H9 (cell line): Measurements from ENCODE around the gene TYRP1. TPM values are rescaled to one million over a fixed set of nuclear protein-coding genes. Genes with fewer than 3 reads are reported as not detected.

Experiments used
- DNase-seq: peaks from one replicate; pipeline ENCODE4 v3.0.0-alpha.2; 2017
- H2AFZ ChIP-seq: one replicate; pipeline ENCODE4 v1.6.1; 2013; ENCODE audit warnings: mild to moderate bottlenecking, low read length, control low read depth, moderate library complexity
- H2AK5ac ChIP-seq: 2 replicates; pipeline ENCODE4 v1.6.1; 2013; ENCODE audit warnings: low read length, control low read depth, mixed read lengths; ENCODE audit not compliant: insufficient read length
- H2BK120ac ChIP-seq: one replicate; pipeline ENCODE4 v1.6.1; 2013; ENCODE audit warnings: low read depth, mild to moderate bottlenecking, low read length, control low read depth, inconsistent platforms; ENCODE audit not compliant: poor library complexity, severe bottlenecking
- H2BK12ac ChIP-seq: 2 replicates; pipeline ENCODE4 v1.6.1; 2013; ENCODE audit warnings: low read length, control low read depth, mixed read lengths, low read depth; ENCODE audit not compliant: insufficient read length
- H2BK15ac ChIP-seq: 2 replicates; pipeline ENCODE4 v1.6.1; 2013; ENCODE audit warnings: low read depth, low read length, control low read depth
- H2BK20ac ChIP-seq: one replicate; pipeline ENCODE4 v1.6.1; 2013; ENCODE audit warnings: low read depth, mild to moderate bottlenecking, low read length, control low read depth, inconsistent platforms; ENCODE audit not compliant: poor library complexity, severe bottlenecking
- H2BK5ac ChIP-seq: 2 replicates; pipeline ENCODE4 v1.6.1; 2013; ENCODE audit warnings: low read length, control low read depth, mixed read lengths; ENCODE audit not compliant: insufficient read length
- H3K14ac ChIP-seq: 2 replicates; pipeline ENCODE4 v1.6.1; 2013; ENCODE audit warnings: low read length, control low read depth; ENCODE audit not compliant: insufficient read depth
- H3K18ac ChIP-seq: 2 replicates; pipeline ENCODE4 v1.6.1; 2013; ENCODE audit warnings: low read depth, mild to moderate bottlenecking, mixed read lengths, low read length, control low read depth; ENCODE audit not compliant: insufficient read length
- H3K23ac ChIP-seq: 2 replicates; pipeline ENCODE4 v1.6.1; 2013; ENCODE audit warnings: low read length, control low read depth, mixed read lengths, low read depth; ENCODE audit not compliant: insufficient read length
- H3K23me2 ChIP-seq: 2 replicates; pipeline ENCODE4 v1.6.1; 2013; ENCODE audit warnings: low read depth, mild to moderate bottlenecking, mixed read lengths, low read length, control low read depth; ENCODE audit not compliant: insufficient read length, poor library complexity, severe bottlenecking
- H3K27ac ChIP-seq: 2 replicates; pipeline ENCODE4 v1.5.1; 2013; ENCODE audit warnings: low read length, control low read depth, mixed read lengths, low read depth; ENCODE audit not compliant: insufficient read length
- H3K27me3 ChIP-seq: 2 replicates; pipeline ENCODE4 v1.6.1; 2013; ENCODE audit warnings: low read length, control low read depth, inconsistent platforms; ENCODE audit not compliant: insufficient read depth
- H3K4ac ChIP-seq: 2 replicates; pipeline ENCODE4 v1.6.1; 2013; ENCODE audit warnings: low read depth, mild to moderate bottlenecking, control low read depth, inconsistent platforms, low read length, moderate library complexity
- H3K4me1 ChIP-seq: 2 replicates; pipeline ENCODE4 v1.6.1; 2013; ENCODE audit warnings: low read length, control low read depth, inconsistent platforms; ENCODE audit not compliant: insufficient read depth
- H3K4me2 ChIP-seq: 2 replicates; pipeline ENCODE4 v1.6.1; 2013; ENCODE audit warnings: low read length, control low read depth, mixed read lengths; ENCODE audit not compliant: insufficient read length, insufficient read depth
- H3K56ac ChIP-seq: 2 replicates; pipeline ENCODE4 v1.6.1; 2013; ENCODE audit warnings: low read depth, mild to moderate bottlenecking, mixed read lengths, low read length, control low read depth; ENCODE audit not compliant: insufficient read length
- H3K79me1 ChIP-seq: 2 replicates; pipeline ENCODE4 v1.6.1; 2013; ENCODE audit warnings: low read depth, mild to moderate bottlenecking, moderate library complexity, low read length, control low read depth, inconsistent platforms; ENCODE audit not compliant: insufficient read depth, poor library complexity, severe bottlenecking
- H3K79me2 ChIP-seq: 2 replicates; pipeline ENCODE4 v1.6.1; 2013; ENCODE audit warnings: low read length, control low read depth, inconsistent platforms; ENCODE audit not compliant: insufficient read depth
- H3K9ac ChIP-seq: 2 replicates; pipeline ENCODE4 v1.6.1; 2013; ENCODE audit warnings: low read length, control low read depth, mixed read lengths; ENCODE audit not compliant: insufficient read length; ENCODE audit errors: extremely low read depth
- H3K9me3 ChIP-seq: one replicate; pipeline ENCODE4 v1.6.1; 2013; ENCODE audit warnings: low read depth, low read length, inconsistent platforms; ENCODE audit not compliant: control insufficient read depth
- H3T11ph ChIP-seq: one replicate; pipeline ENCODE4 v1.6.1; 2013; ENCODE audit warnings: mild to moderate bottlenecking, low read length, control low read depth, inconsistent platforms
- H4K20me1 ChIP-seq: one replicate; pipeline ENCODE4 v1.6.1; 2013; ENCODE audit not compliant: control insufficient read depth, insufficient read length, insufficient read depth
- H4K5ac ChIP-seq: 2 replicates; pipeline ENCODE4 v1.6.1; 2013; ENCODE audit warnings: low read depth, mild to moderate bottlenecking, mixed read lengths, low read length, control low read depth; ENCODE audit not compliant: insufficient read length
- H4K8ac ChIP-seq: replicated peaks from 2 replicates; pipeline ENCODE4 v1.6.1; 2013; ENCODE audit warnings: low read length, control low read depth, mixed read lengths, low read depth; ENCODE audit not compliant: insufficient read length
- H4K91ac ChIP-seq: 2 replicates; pipeline ENCODE4 v1.6.1; 2013; ENCODE audit warnings: low read depth, mild to moderate bottlenecking, moderate library complexity, mixed read lengths, low read length, control low read depth; ENCODE audit not compliant: insufficient read length
- H3K27ac Mint-ChIP-seq, 3 experiments: 2 replicates in 2 of 3; 3 replicates in 1 of 3; pipeline ENCODE4 v1.8.0; 2020 to 2021; ENCODE audit warnings: mixed read lengths in 3 of 3, mild to moderate bottlenecking in 1 of 3, moderate library complexity in 1 of 3
- H3K27me3 Mint-ChIP-seq: 2 replicates; pipeline ENCODE4 v1.8.0; 2021; ENCODE audit warnings: low read depth, mild to moderate bottlenecking, moderate library complexity, mixed read lengths
- H3K36me3 Mint-ChIP-seq, 3 experiments: 2 replicates in 2 of 3; 3 replicates in 1 of 3; pipeline ENCODE4 v1.8.0; 2020 to 2021; ENCODE audit warnings: low read depth in 3 of 3, mixed read lengths in 3 of 3; ENCODE audit not compliant: insufficient read depth in 1 of 3
- H3K4me1 Mint-ChIP-seq, 2 experiments: 2 replicates each; pipeline ENCODE4 v1.8.0; 2020; ENCODE audit warnings: mixed read lengths in 2 of 2
- H3K4me3 Mint-ChIP-seq, 2 experiments: 2 replicates in 1 of 2; 3 replicates in 1 of 2; pipeline ENCODE4 v1.8.0; 2020 to 2021; ENCODE audit warnings: mild to moderate bottlenecking in 2 of 2, mixed read lengths in 2 of 2, moderate library complexity in 1 of 2
- H3K9me3 Mint-ChIP-seq, 2 experiments: 2 replicates in 1 of 2; 3 replicates in 1 of 2; pipeline ENCODE4 v1.8.0; 2020; ENCODE audit warnings: mild to moderate bottlenecking in 2 of 2, mixed read lengths in 2 of 2, moderate library complexity in 1 of 2
- WGBS: extraction: QIAGEN DNeasy Blood & Tissue Kit; methylation state at CpG from one replicate; pipeline ENCODE4 v1.1.7; 2013; ENCODE audit warnings: missing lambda C conversion rate, low lambda C conversion rate, mixed read lengths; ENCODE audit not compliant: insufficient read length; ENCODE audit errors: extremely low coverage; 5-methylcytosine and 5-hydroxymethylcytosine counted together
- total RNA-seq: library from RNA; stranded (reverse); gene quantifications from 2 replicates; pipeline ENCODE4 v1.2.1, GENCODE V29; 2021
- TF ChIP-seq, protein P1 (sequence below): fragments of 200-600 bp; sonication (generic); conservative IDR thresholded peaks from 3 replicates; pipeline ENCODE4 v1.8.0; 2021; ENCODE audit warnings: antibody characterized with exemption, mild to moderate bottlenecking

Gene TYRP1
- total RNA-seq, 1 experiment from 2014 or later: not detected

DNA sequence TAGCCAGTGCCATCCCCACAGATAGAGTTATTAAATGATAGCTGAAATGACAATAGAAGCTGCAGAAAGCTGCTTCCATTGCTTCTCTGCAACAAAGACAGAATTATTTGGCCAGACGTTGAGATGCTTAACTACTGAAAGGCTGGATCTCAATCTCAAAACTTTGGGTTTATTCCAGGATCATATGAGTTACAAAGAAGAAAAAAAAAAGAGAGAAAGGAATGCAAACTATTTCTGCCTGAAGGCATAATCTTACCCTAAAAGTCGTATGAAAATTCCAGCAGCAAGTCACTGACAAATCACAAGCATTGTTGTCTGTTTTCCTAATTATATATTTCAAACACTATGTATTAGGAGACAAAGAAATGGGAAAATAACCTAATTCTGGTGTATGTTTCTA, 12.8 kb upstream of the TYRP1 start:
- H2AFZ ChIP-seq: no peak overlapping the region
- no peaks in the 10 kb centered on the region for H3K27me3 Mint-ChIP-seq
- no peak overlapping the region for H3K4me2 ChIP-seq
- WGBS: no CpG with 5 or more reads among the region's 2 CpGs
- H4K91ac ChIP-seq: no peak overlapping the region
- H3T11ph ChIP-seq: no peak overlapping the region
- no peaks in the 10 kb centered on the region for H3K27me3 ChIP-seq
- H3K18ac ChIP-seq: no peak overlapping the region
- H3K23me2 ChIP-seq: no peaks in the 10 kb centered on the region
- no peak overlapping the region for H2BK12ac ChIP-seq
- H2BK120ac ChIP-seq: no peak overlapping the region
- DNase-seq: no peak
- H3K23ac ChIP-seq: no peak overlapping the region
- H3K27ac Mint-ChIP-seq: peak overlapping the region in 1 of 3 experiments; percentile 73; a peak in 3 of 7 replicates
- TF ChIP-seq, protein P1, sequence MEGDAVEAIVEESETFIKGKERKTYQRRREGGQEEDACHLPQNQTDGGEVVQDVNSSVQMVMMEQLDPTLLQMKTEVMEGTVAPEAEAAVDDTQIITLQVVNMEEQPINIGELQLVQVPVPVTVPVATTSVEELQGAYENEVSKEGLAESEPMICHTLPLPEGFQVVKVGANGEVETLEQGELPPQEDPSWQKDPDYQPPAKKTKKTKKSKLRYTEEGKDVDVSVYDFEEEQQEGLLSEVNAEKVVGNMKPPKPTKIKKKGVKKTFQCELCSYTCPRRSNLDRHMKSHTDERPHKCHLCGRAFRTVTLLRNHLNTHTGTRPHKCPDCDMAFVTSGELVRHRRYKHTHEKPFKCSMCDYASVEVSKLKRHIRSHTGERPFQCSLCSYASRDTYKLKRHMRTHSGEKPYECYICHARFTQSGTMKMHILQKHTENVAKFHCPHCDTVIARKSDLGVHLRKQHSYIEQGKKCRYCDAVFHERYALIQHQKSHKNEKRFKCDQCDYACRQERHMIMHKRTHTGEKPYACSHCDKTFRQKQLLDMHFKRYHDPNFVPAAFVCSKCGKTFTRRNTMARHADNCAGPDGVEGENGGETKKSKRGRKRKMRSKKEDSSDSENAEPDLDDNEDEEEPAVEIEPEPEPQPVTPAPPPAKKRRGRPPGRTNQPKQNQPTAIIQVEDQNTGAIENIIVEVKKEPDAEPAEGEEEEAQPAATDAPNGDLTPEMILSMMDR: no peak
- no peaks in the 10 kb centered on the region for H3K9me3 ChIP-seq
- no peak overlapping the region for H2BK5ac ChIP-seq
- no peak overlapping the region for H3K4ac ChIP-seq
- no peaks in the 10 kb centered on the region for H3K36me3 Mint-ChIP-seq
- no peak overlapping the region for H2BK15ac ChIP-seq
- no peaks in the 10 kb centered on the region; the same call in 1 of the 2 replicates for H3K4me1 ChIP-seq
- H3K4me1 Mint-ChIP-seq: peaks cover 10 to 12% of the 10 kb centered on the region in 2 experiments
- H3K79me1 ChIP-seq: no peaks in the 10 kb centered on the region
- H2BK20ac ChIP-seq: no peak overlapping the region
- H4K5ac ChIP-seq: no peak overlapping the region
- no peak overlapping the region for H3K27ac ChIP-seq
- H3K9ac ChIP-seq: no peak overlapping the region
- H4K20me1 ChIP-seq: no peaks in the 10 kb centered on the region
- no peak overlapping the region for H4K8ac ChIP-seq
- H3K79me2 ChIP-seq: no peaks in the 10 kb centered on the region
- H2AK5ac ChIP-seq: no peak overlapping the region
- no peak overlapping the region for H3K14ac ChIP-seq
- H3K4me3 Mint-ChIP-seq: no peak overlapping the region
- no peak overlapping the region for H3K56ac ChIP-seq
- no peaks in the 10 kb centered on the region for H3K9me3 Mint-ChIP-seq
